ENCODE results near the gene SLC2A13.

DNA sequence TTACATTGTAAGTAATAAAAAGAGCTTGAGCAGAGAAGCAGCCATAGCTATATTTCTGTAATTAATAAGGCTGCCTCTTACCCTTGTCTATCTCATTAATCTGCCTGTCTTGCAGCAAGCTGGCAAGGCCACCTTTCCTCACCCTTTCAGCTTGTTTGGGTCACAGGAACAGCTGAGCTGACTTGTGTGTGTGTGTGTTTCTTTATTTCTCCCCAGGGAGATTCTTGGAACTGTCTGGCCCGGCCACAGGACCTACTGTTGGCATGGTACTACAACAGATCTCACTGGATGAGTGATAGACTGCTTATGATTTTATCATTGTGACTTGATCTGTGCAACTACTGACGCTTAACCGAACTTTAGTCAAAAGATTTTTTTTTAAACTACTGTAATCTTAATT is 213.7 kb downstream of the SLC2A13 start:
- TF ChIP-seq, protein P1, sequence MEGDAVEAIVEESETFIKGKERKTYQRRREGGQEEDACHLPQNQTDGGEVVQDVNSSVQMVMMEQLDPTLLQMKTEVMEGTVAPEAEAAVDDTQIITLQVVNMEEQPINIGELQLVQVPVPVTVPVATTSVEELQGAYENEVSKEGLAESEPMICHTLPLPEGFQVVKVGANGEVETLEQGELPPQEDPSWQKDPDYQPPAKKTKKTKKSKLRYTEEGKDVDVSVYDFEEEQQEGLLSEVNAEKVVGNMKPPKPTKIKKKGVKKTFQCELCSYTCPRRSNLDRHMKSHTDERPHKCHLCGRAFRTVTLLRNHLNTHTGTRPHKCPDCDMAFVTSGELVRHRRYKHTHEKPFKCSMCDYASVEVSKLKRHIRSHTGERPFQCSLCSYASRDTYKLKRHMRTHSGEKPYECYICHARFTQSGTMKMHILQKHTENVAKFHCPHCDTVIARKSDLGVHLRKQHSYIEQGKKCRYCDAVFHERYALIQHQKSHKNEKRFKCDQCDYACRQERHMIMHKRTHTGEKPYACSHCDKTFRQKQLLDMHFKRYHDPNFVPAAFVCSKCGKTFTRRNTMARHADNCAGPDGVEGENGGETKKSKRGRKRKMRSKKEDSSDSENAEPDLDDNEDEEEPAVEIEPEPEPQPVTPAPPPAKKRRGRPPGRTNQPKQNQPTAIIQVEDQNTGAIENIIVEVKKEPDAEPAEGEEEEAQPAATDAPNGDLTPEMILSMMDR (IDR thresholded peaks at IDR 0.05) = no peak
- TF ChIP-seq POLR2A (IDR thresholded peaks at IDR 0.05) = no peak
